K562 (cell line): ENCODE results near the gene SETDB1. TPM values are rescaled to one million over a fixed set of nuclear protein-coding genes. Genes with fewer than 3 reads are reported as not detected.

ENCODE experiments used
- CHD2 ChIP-seq: IDR thresholded peaks from 2 replicates; pipeline ENCODE4 v1.6.1; 2011; ENCODE audit warnings: low read depth, low read length
- IRF1 ChIP-seq: sonication (generic); formaldehyde crosslinking; IDR thresholded peaks from 2 replicates; pipeline ENCODE4 v1.8.0; 2022; ENCODE audit warnings: missing genetic modification reagents, mild to moderate bottlenecking, borderline replicate concordance
- NFRKB ChIP-seq: fragments of 450-650 bp; IDR thresholded peaks from 2 replicates; pipeline ENCODE4 v1.6.1; 2016; ENCODE audit warnings: low read depth
- PBX2 ChIP-seq, 2 experiments: IDR thresholded peaks in 1 of 2; conservative IDR thresholded peaks in 1 of 2; 2 replicates each; pipeline ENCODE4 v1.6.1; 2016; ENCODE audit warnings: low read depth in 2 of 2, mild to moderate bottlenecking in 1 of 2, missing compliant biosample characterization in 1 of 2, missing genetic modification characterization in 1 of 2, moderate library complexity in 1 of 2
- XRCC5 ChIP-seq: fragments of 200-400 bp; formaldehyde crosslinking; IDR thresholded peaks from 2 replicates; pipeline ENCODE4 v1.6.1; 2017; ENCODE audit warnings: low read depth, mild to moderate bottlenecking, low read length
- ZBTB5 ChIP-seq: fragments of 450-650 bp; IDR thresholded peaks from 2 replicates; pipeline ENCODE4 v1.6.1; 2017; ENCODE audit warnings: antibody characterized with exemption
- ZMIZ1 ChIP-seq, 2 experiments: fragments of 150-350 bp in 1 of 2; IDR thresholded peaks; 2 replicates each; pipeline ENCODE4 v1.6.1; 2012 to 2016; ENCODE audit warnings: low read depth in 2 of 2, low read length in 2 of 2, mild to moderate bottlenecking in 1 of 2, moderate library complexity in 1 of 2
- ZNF695 ChIP-seq: fragments of 450-650 bp; formaldehyde crosslinking; IDR thresholded peaks from 2 replicates; pipeline ENCODE4 v1.4.0; 2020; ENCODE audit warnings: mild to moderate bottlenecking, moderate library complexity
- polyA plus RNA-seq, 8 experiments: library from polyadenylated mRNA; depleted of rRNA in 4 of 8; stranded (reverse) in 5 of 8; unstranded in 3 of 8; fragments of >200 nt; fragmentation: Nextera tagmentation in 2 of 8; fragmentation: Illumina TruSeq in 1 of 8; extraction: Ambion mirVana in 2 of 8; extraction: Trizol in 1 of 8; gene quantifications; 2 replicates each; pipeline versions ENCODE4 v1.2.1 to v1.2.3, GENCODE V29; 2011 to 2014; ENCODE audit warnings: inconsistent platforms in 1 of 8, missing spikeins in 1 of 8
- total RNA-seq, 7 experiments: library from RNA; depleted of rRNA in 6 of 7; stranded (reverse); fragments of >200 nt in 6 of 7; fragmentation: Illumina TruSeq in 2 of 7; extraction: Trizol in 2 of 7; gene quantifications; 2 replicates each; pipeline versions ENCODE4 v1.2.1 to v1.2.3, GENCODE V29; 2011 to 2021; ENCODE audit warnings: low replicate concordance in 1 of 7

SETDB1 gene
- total and polyA plus RNA-seq, 9 of the 15 experiments (the other 6 are each of a cell fraction or from before 2014, with no cell fraction given), result 21.5 to 64.4 (median 42.0) TPM

- TF ChIP-seq IRF1 (no peak), ZBTB5 (no peak), NFRKB (peak; percentile 91), PBX2 (CRISPR knock-in tag; IDR thresholded peaks at IDR 0.05; ENCODE audit: low read depth) (no peak), PBX2 (tag; conservative IDR thresholded peaks at IDR 0.05; ENCODE audit: low read depth) (0 out of 2 replicates have a peak, but pooled peaks have one; percentile 15), XRCC5 (0 out of 2 replicates have a peak, but pooled peaks have one; percentile 34), CHD2 (peak; percentile 70), ZNF695 (CRISPR knock-in tag) (no peak), ZMIZ1 (IDR thresholded peaks at IDR 0.05; ENCODE audit: low read depth in 2 of 2, low read length in 2 of 2) (peak in 1 of 2 experiments; percentile 69; a peak in 2 of 4 replicates)
Observed at GRCh38 chr1:150926097-150926741, at the start of gene SETDB1 (continued).
